CD1c-positive myeloid dendritic cell (primary cell): ENCODE results near the gene SAMD14.

Source experiments
- DNase-seq: peaks from one replicate; pipeline ENCODE4 v3.0.0-alpha.2; 2016; ENCODE audit errors: extremely low spot score

SAMD14 gene

GRCh38 chr17:50129728-50130558 lies at the start of gene SAMD14:
Gene SAMD14, minus strand, starts transcription at chr17:50130160. Its CDS starts 5,201 bp downstream, at chr17:50124959.
- peak; percentile 53 for DNase-seq

- peak; percentile 75 for DNase-seq
These were observed 48.2 kb upstream of the SAMD14 start for GRCh38 chr17:50177983-50178834.

- DNase-seq = no peak
These were observed 47.5 kb upstream of the SAMD14 start for GRCh38 chr17:50177476-50177875.

GRCh38 chr17:50176559-50177357 lies 46.8 kb upstream of the SAMD14 start:
- no peak for DNase-seq

GRCh38 chr17:50175035-50175807 lies 45.3 kb upstream of the SAMD14 start:
- no peak for DNase-seq

GRCh38 chr17:50174444-50174843 lies 44.5 kb upstream of the SAMD14 start:
- no peak for DNase-seq

- DNase-seq = no peak
These were observed 43.5 kb upstream of the SAMD14 start for GRCh38 chr17:50173335-50173941.

GRCh38 chr17:50172936-50173334 lies 43.0 kb upstream of the SAMD14 start:
- DNase-seq = no peak

- DNase-seq = no peak
These were observed 42.2 kb upstream of the SAMD14 start for GRCh38 chr17:50172130-50172529.

GRCh38 chr17:50171371-50172071 lies 41.6 kb upstream of the SAMD14 start:
- DNase-seq = no peak

- no peak for DNase-seq
These were observed 40.9 kb upstream of the SAMD14 start for GRCh38 chr17:50170662-50171370.

- no peak for DNase-seq
These were observed 40.0 kb upstream of the SAMD14 start for GRCh38 chr17:50169881-50170459.

GRCh38 chr17:50169121-50169764 lies 39.3 kb upstream of the SAMD14 start:
- DNase-seq = peak; percentile 69

GRCh38 chr17:50168319-50168718 lies 38.4 kb upstream of the SAMD14 start:
- no peak for DNase-seq

GRCh38 chr17:50167371-50167770 lies 37.4 kb upstream of the SAMD14 start:
- DNase-seq = no peak

GRCh38 chr17:50166518-50167181 lies 36.7 kb upstream of the SAMD14 start:
- no peak for DNase-seq

- DNase-seq = no peak
These were observed 36.0 kb upstream of the SAMD14 start, which contains the start of gene SGCA for GRCh38 chr17:50165867-50166517. Gene SGCA, plus strand, starts transcription at chr17:50166005. Its CDS starts 36 bp downstream, at chr17:50166041.
